Measurements from ENCODE around the gene ARHGAP44. TPM values are rescaled to one million over a fixed set of nuclear protein-coding genes. Genes with fewer than 3 reads are reported as not detected.

The ARHGAP44 gene
- total RNA-seq, 4 donors from 2014 or later = 1.4 to 6.2 (median 2.1) TPM

DNA sequence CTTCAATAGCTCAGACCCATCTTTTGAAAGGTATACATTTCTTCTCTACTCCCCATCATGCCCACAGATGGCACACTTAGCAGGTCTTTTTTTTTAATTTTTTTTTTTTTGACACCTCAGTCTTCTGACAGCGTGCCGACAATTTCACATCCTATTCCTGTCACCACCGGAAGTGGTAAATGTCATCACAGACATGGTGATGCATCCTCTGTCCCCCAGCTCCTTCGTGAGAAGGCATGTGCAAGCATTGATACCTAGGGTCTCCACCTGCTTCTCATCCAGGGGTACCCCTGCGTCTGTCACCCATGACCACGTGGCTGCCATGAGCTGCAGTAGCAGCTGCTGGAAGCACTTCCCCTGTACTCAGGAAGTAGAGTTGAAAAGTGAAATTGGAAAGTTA lies 192.9 kb downstream of the ARHGAP44 start:
- DNase-seq (no peak), ATAC-seq (no peak)
- H3K36me3 ChIP-seq = no peaks in the 10 kb centered on the region
- H3K4me3 ChIP-seq = no peak overlapping the region
- no peak overlapping the region for H3K27ac ChIP-seq
- H3K4me1 ChIP-seq = peaks cover 0 to 3% of the 10 kb centered on the region in 2 donors
- no peaks in the 10 kb centered on the region for H3K9me3 ChIP-seq
- intact Hi-C loops (cut with DNase I; ENCODE audit: low total_unique reads) = no loop called here
- peaks cover 0 to 2% (median 2%) of the 10 kb centered on the region in 3 donors for H3K27me3 ChIP-seq
- TF ChIP-seq, protein P1, sequence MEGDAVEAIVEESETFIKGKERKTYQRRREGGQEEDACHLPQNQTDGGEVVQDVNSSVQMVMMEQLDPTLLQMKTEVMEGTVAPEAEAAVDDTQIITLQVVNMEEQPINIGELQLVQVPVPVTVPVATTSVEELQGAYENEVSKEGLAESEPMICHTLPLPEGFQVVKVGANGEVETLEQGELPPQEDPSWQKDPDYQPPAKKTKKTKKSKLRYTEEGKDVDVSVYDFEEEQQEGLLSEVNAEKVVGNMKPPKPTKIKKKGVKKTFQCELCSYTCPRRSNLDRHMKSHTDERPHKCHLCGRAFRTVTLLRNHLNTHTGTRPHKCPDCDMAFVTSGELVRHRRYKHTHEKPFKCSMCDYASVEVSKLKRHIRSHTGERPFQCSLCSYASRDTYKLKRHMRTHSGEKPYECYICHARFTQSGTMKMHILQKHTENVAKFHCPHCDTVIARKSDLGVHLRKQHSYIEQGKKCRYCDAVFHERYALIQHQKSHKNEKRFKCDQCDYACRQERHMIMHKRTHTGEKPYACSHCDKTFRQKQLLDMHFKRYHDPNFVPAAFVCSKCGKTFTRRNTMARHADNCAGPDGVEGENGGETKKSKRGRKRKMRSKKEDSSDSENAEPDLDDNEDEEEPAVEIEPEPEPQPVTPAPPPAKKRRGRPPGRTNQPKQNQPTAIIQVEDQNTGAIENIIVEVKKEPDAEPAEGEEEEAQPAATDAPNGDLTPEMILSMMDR (IDR thresholded peaks at IDR 0.05 in 4 of 5, conservative IDR thresholded peaks at IDR 0.05 in 1 of 5) = no peak
- TF ChIP-seq POLR2A (IDR thresholded peaks at IDR 0.05) = no peak
- in situ Hi-C loops (cut with MboI; ENCODE audit: low sequenced_read_pairs in 4 of 4) = no loop called here

DNA sequence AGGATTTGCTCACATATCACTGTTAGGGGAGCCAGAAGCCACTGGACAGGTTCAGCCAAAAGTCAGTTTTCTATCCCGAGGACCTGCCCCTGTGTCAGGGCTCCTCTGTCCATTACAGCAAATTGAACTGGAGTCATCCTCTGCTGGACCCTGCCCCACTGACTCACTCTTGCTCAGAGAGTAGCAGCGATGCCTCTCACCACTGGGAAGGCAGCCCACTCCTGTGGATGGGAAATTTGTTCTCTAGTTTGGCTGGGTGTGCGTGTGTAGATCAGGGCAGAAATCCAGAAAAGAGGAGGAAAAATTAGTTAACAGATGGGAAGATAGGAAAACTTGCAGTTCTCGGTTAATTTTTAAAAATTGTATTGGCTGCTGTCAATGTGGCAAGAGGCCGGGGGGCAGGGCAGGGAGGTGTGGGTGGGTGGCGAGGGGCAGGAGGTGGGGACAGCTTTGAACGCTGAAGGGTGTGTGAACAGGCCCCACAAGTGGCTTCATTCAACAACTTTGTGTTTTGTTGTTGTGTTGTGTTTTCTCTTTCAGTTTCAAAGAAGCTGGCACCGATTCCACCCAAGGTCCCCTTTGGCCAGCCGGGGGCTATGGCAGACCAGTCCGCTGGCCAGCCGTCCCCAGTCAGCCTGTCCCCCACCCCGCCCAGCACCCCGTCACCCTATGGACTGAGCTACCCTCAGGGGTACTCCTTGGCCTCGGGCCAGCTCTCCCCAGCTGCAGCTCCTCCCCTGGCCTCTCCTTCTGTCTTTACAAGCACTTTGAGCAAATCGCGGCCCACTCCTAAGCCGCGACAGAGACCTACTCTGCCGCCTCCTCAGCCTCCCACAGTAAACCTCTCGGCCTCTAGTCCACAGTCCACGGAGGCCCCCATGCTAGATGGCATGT lies 194.9 kb downstream of the ARHGAP44 start:
- intact Hi-C loops (cut with DNase I; ENCODE audit: low total_unique reads) = no loop called here
- in situ Hi-C loops (cut with MboI; ENCODE audit: low sequenced_read_pairs in 4 of 4) = no loop called here
- TF ChIP-seq, protein P1 (IDR thresholded peaks at IDR 0.05 in 4 of 5, conservative IDR thresholded peaks at IDR 0.05 in 1 of 5) = no peak
- no peak for TF ChIP-seq POLR2A (IDR thresholded peaks at IDR 0.05)
- Histone ChIP-seq H3K4me1 (peaks cover 0 to 5% of the 10 kb centered on the region in 2 donors), H3K9me3 (no peaks in the 10 kb centered on the region), H3K27me3 (peaks cover 0 to 2% (median 2%) of the 10 kb centered on the region in 3 donors), H3K36me3 (no peaks in the 10 kb centered on the region), H3K4me3 (peak overlapping the region in 3 of 4 donors; percentile 6 to 24 (median 20)), H3K27ac (peak overlapping the region; percentile 64 to 74 (median 66))
- ATAC-seq (peak; percentile 63 to 65), DNase-seq (peak; percentile 35 to 59)

DNA sequence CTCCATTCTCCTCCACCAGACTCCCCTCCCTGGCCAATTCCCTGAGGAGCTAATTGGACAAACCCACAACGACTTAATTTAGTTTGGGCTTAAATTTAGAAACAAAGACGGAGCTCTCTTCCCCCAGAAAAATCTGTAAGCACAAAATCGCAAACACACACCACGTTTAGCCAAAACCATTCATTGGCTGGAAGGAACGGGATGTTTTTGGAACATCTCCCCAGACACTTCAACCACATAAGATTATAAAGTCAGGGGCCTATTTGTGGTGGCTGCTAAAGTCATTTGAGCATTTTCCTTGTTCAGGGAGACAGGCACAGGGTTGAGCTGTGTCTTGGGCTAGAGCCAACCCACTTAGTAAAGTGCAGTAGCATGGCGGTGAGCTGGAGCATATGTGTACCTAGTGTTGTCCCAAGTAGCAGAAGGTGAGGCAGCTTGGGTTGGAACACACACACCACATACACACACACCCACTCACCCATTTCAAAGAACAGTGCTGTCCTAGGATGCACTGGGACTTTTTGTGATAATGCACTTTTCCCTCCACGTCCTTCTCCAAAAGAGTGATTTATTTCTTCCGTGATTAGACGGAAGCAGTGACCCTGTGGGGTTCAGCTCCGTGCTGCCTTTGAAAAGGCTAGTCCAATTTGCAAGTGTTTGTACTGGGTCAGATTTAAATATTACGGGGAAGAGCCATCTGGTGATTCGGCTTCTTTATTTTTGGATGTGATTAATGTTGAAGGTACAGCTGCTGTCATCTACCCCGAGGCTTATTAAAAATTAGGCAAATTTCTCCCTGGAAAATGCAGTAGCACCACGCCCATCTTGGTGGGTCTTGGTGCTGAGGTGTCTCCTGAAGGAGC lies 196.4 kb downstream of the ARHGAP44 start:
- TF ChIP-seq, protein P1 (IDR thresholded peaks at IDR 0.05 in 4 of 5, conservative IDR thresholded peaks at IDR 0.05 in 1 of 5) = no peak
- TF ChIP-seq POLR2A (IDR thresholded peaks at IDR 0.05) = no peak

DNA sequence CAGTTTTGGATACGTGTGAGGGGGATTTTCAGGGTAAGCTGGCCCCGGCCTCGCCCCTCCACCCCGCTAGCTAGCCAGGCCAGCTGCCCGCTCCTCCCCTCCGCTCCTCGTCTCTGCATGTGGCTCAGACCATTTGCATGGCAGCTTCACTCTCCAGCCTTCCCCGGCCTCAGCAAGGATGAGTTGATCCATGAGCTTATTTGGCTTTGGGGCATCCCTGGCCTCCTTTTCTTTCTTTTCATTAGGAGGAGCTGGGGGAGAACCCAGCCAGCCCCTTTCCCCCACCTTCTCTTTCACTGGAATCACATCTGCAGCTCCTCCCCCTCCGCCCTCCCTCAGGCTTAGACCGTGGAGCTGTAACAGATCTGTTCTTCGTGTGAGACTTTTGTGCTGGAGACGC lies 197.8 kb downstream of the ARHGAP44 start:
- intact Hi-C loops (cut with DNase I; ENCODE audit: low total_unique reads) (no loop called here), in situ Hi-C loops (cut with MboI; ENCODE audit: low sequenced_read_pairs in 4 of 4) (no loop called here)
- H3K36me3 ChIP-seq = peaks cover 0 to 18% of the 10 kb centered on the region in 2 donors
- ATAC-seq = no peak
- peaks cover 0 to 14% of the 10 kb centered on the region in 2 donors for H3K4me1 ChIP-seq
- H3K9me3 ChIP-seq = no peaks in the 10 kb centered on the region
- peaks cover 0 to 2% (median 2%) of the 10 kb centered on the region in 3 donors for H3K27me3 ChIP-seq
- peak overlapping the region in 3 of 4 donors; percentile 46 to 57 (median 49) for H3K27ac ChIP-seq
- no peak overlapping the region for H3K4me3 ChIP-seq
- DNase-seq = no peak
- TF ChIP-seq, protein P1 (IDR thresholded peaks at IDR 0.05 in 4 of 5, conservative IDR thresholded peaks at IDR 0.05 in 1 of 5) = no peak
- TF ChIP-seq POLR2A (IDR thresholded peaks at IDR 0.05) = no peak

More for the DNA sequence above, 196.4 kb downstream of the ARHGAP44 start:
- Histone ChIP-seq H3K36me3 (peaks cover 0 to 4% of the 10 kb centered on the region in 2 donors), H3K4me3 (no peak overlapping the region), H3K27ac (peak overlapping the region; percentile 34 to 74 (median 66)), H3K4me1 (peaks cover 0 to 14% of the 10 kb centered on the region in 2 donors), H3K9me3 (no peaks in the 10 kb centered on the region), H3K27me3 (peaks cover 0 to 2% (median 2%) of the 10 kb centered on the region in 3 donors)
- intact Hi-C loops (cut with DNase I; ENCODE audit: low total_unique reads) = no loop called here
- ATAC-seq (peak; percentile 32 to 34), DNase-seq (no peak)
- in situ Hi-C loops (cut with MboI; ENCODE audit: low sequenced_read_pairs in 4 of 4) = no loop called here

All from gastrocnemius medialis (tissue), 4 donors.